Measurements from ENCODE around the gene DNM3.

Gene DNM3

DNA sequence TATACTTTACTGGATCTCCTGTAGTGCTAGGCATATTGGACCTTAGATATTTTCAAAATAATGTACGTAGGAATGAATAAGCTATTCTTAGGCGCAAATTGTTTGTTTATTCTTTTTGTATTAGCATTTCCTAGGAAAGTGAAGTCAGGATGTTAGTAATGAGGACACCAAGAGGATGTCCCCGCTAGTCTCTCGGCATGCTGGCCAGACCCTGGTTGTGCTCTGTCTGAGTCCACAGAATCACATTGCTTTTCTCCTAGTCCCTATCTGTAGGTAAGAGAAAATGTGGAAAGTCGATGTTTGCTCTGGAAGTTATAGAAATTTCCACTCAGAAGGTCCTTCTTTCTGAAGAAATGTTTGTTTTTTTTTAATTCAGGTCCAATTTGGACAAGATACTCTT is 31.1 kb downstream of the DNM3 start:
- no peak overlapping the region for H3K27ac ChIP-seq (ENCODE audit: low read length, poor library complexity, severe bottlenecking)
- WGBS, result 77% methylated on average over 5 of the region's 5 CpGs

GRCh38 chr1:171873664-171874063 is 32.4 kb downstream of the DNM3 start:
- Histone ChIP-seq H3K4me2 (ENCODE audit: low read length, poor library complexity, severe bottlenecking) (no peak overlapping the region), H4K8ac (ENCODE audit: low read length) (no peak overlapping the region), H3K18ac (ENCODE audit: low read depth in 1 of 2, low read length in 2 of 2) (no peak overlapping the region), H2AK5ac (ENCODE audit: low read length, severe bottlenecking) (no peak overlapping the region), H3K9ac (ENCODE audit: low read length) (no peak overlapping the region), H3K4me1 (ENCODE audit: control insufficient read depth, insufficient read depth, low read depth, low read length) (peaks cover 4% of the 10 kb centered on the region), H3K4me3 (ENCODE audit: insufficient read depth in 1 of 2, low read depth in 1 of 2, low read length in 2 of 2) (no peak overlapping the region), H2AFZ (ENCODE audit: low read depth, low read length) (no peak overlapping the region), H3K23ac (ENCODE audit: low read length in 2 of 2) (no peak overlapping the region), H2BK5ac (ENCODE audit: low read depth, low read length, poor library complexity, severe bottlenecking) (no peak overlapping the region), H3K27me3 (ENCODE audit: control insufficient read depth in 1 of 2, insufficient read depth in 1 of 2, low read length in 2 of 2) (no peaks in the 10 kb centered on the region), H3K14ac (ENCODE audit: low read length in 2 of 2) (no peak overlapping the region), H3K36me3 (ENCODE audit: control insufficient read depth in 1 of 2, insufficient read depth in 2 of 2, low read depth in 1 of 2, low read length in 2 of 2) (no peaks in the 10 kb centered on the region), H3K4ac (ENCODE audit: low read depth in 1 of 2, low read length in 2 of 2) (no peak overlapping the region), H2BK15ac (ENCODE audit: low read depth, poor library complexity, severe bottlenecking) (no peak overlapping the region), H2BK12ac (ENCODE audit: low read length in 2 of 2) (no peak overlapping the region), H2BK120ac (ENCODE audit: low read depth, low read length) (no peak overlapping the region), H3K79me1 (replicated peaks; ENCODE audit: low read length, poor library complexity, severe bottlenecking) (no peaks in the 10 kb centered on the region), H3K9me3 (ENCODE audit: control insufficient read depth, low read length) (no peaks in the 10 kb centered on the region), H3K27ac (ENCODE audit: low read length, poor library complexity, severe bottlenecking) (no peak overlapping the region), H4K91ac (ENCODE audit: low read length) (no peak overlapping the region)
- no peak for DNase-seq
- 87% methylated on average over 4 of the region's 5 CpGs for WGBS

More for the DNA sequence above, 31.1 kb downstream of the DNM3 start:
- Histone ChIP-seq H2BK12ac (ENCODE audit: low read length in 2 of 2) (no peak overlapping the region), H3K9ac (ENCODE audit: low read length) (no peak overlapping the region), H3K4me3 (ENCODE audit: insufficient read depth in 1 of 2, low read depth in 1 of 2, low read length in 2 of 2) (no peak overlapping the region), H3K36me3 (ENCODE audit: control insufficient read depth in 1 of 2, insufficient read depth in 2 of 2, low read depth in 1 of 2, low read length in 2 of 2) (no peaks in the 10 kb centered on the region), H3K4me1 (ENCODE audit: control insufficient read depth, insufficient read depth, low read depth, low read length) (peaks cover 4% of the 10 kb centered on the region), H3K23ac (ENCODE audit: low read length in 2 of 2) (no peak overlapping the region), H4K8ac (ENCODE audit: low read length) (no peak overlapping the region), H3K79me1 (replicated peaks; ENCODE audit: low read length, poor library complexity, severe bottlenecking) (no peaks in the 10 kb centered on the region), H2BK5ac (ENCODE audit: low read depth, low read length, poor library complexity, severe bottlenecking) (no peak overlapping the region), H3K4me2 (ENCODE audit: low read length, poor library complexity, severe bottlenecking) (no peak overlapping the region), H3K27me3 (ENCODE audit: control insufficient read depth in 1 of 2, insufficient read depth in 1 of 2, low read length in 2 of 2) (no peaks in the 10 kb centered on the region), H3K18ac (ENCODE audit: low read depth in 1 of 2, low read length in 2 of 2) (no peak overlapping the region), H2BK120ac (ENCODE audit: low read depth, low read length) (no peak overlapping the region), H3K14ac (ENCODE audit: low read length in 2 of 2) (no peak overlapping the region), H2AK5ac (ENCODE audit: low read length, severe bottlenecking) (no peak overlapping the region), H4K91ac (ENCODE audit: low read length) (no peak overlapping the region), H3K4ac (ENCODE audit: low read depth in 1 of 2, low read length in 2 of 2) (no peak overlapping the region), H3K9me3 (ENCODE audit: control insufficient read depth, low read length) (no peaks in the 10 kb centered on the region), H2BK15ac (ENCODE audit: low read depth, poor library complexity, severe bottlenecking) (no peak overlapping the region), H2AFZ (ENCODE audit: low read depth, low read length) (no peak overlapping the region)
- DNase-seq, result no peak

- Histone ChIP-seq H2BK15ac (ENCODE audit: low read depth, poor library complexity, severe bottlenecking) (no peak overlapping the region), H2BK120ac (ENCODE audit: low read depth, low read length) (no peak overlapping the region), H4K91ac (ENCODE audit: low read length) (no peak overlapping the region), H2AFZ (ENCODE audit: low read depth, low read length) (no peak overlapping the region), H3K4me1 (ENCODE audit: control insufficient read depth, insufficient read depth, low read depth, low read length) (no peaks in the 10 kb centered on the region), H3K18ac (ENCODE audit: low read depth in 1 of 2, low read length in 2 of 2) (no peak overlapping the region), H4K8ac (ENCODE audit: low read length) (no peak overlapping the region), H2AK5ac (ENCODE audit: low read length, severe bottlenecking) (no peak overlapping the region), H3K9me3 (ENCODE audit: control insufficient read depth, low read length) (no peaks in the 10 kb centered on the region), H2BK12ac (ENCODE audit: low read length in 2 of 2) (no peak overlapping the region), H3K4ac (ENCODE audit: low read depth in 1 of 2, low read length in 2 of 2) (no peak overlapping the region), H3K23ac (ENCODE audit: low read length in 2 of 2) (no peak overlapping the region), H3K9ac (ENCODE audit: low read length) (no peak overlapping the region), H3K14ac (ENCODE audit: low read length in 2 of 2) (no peak overlapping the region), H3K36me3 (ENCODE audit: control insufficient read depth in 1 of 2, insufficient read depth in 2 of 2, low read depth in 1 of 2, low read length in 2 of 2) (no peaks in the 10 kb centered on the region), H3K4me2 (ENCODE audit: low read length, poor library complexity, severe bottlenecking) (no peak overlapping the region), H2BK5ac (ENCODE audit: low read depth, low read length, poor library complexity, severe bottlenecking) (no peak overlapping the region), H3K79me1 (replicated peaks; ENCODE audit: low read length, poor library complexity, severe bottlenecking) (no peaks in the 10 kb centered on the region), H3K4me3 (ENCODE audit: insufficient read depth in 1 of 2, low read depth in 1 of 2, low read length in 2 of 2) (no peak overlapping the region), H3K27ac (ENCODE audit: low read length, poor library complexity, severe bottlenecking) (no peak overlapping the region), H3K27me3 (ENCODE audit: control insufficient read depth in 1 of 2, insufficient read depth in 1 of 2, low read length in 2 of 2) (no peaks in the 10 kb centered on the region)
- no peak for DNase-seq
- WGBS, result 83% methylated on average over 2 of the region's 3 CpGs
Measured at GRCh38 chr1:171877701-171878100, 36.4 kb downstream of the DNM3 start.

GRCh38 chr1:171879556-171879955 is 38.3 kb downstream of the DNM3 start:
- Histone ChIP-seq H3K4me2 (ENCODE audit: low read length, poor library complexity, severe bottlenecking) (no peak overlapping the region), H3K79me1 (replicated peaks; ENCODE audit: low read length, poor library complexity, severe bottlenecking) (no peaks in the 10 kb centered on the region), H3K36me3 (ENCODE audit: control insufficient read depth in 1 of 2, insufficient read depth in 2 of 2, low read depth in 1 of 2, low read length in 2 of 2) (no peaks in the 10 kb centered on the region), H2BK120ac (ENCODE audit: low read depth, low read length) (no peak overlapping the region), H3K9me3 (ENCODE audit: control insufficient read depth, low read length) (no peaks in the 10 kb centered on the region), H3K23ac (ENCODE audit: low read length in 2 of 2) (no peak overlapping the region), H2AFZ (ENCODE audit: low read depth, low read length) (no peak overlapping the region), H3K27ac (ENCODE audit: low read length, poor library complexity, severe bottlenecking) (no peak overlapping the region), H3K14ac (ENCODE audit: low read length in 2 of 2) (no peak overlapping the region), H3K4me1 (ENCODE audit: control insufficient read depth, insufficient read depth, low read depth, low read length) (peaks cover 2% of the 10 kb centered on the region), H3K27me3 (ENCODE audit: control insufficient read depth in 1 of 2, insufficient read depth in 1 of 2, low read length in 2 of 2) (no peaks in the 10 kb centered on the region), H4K8ac (ENCODE audit: low read length) (no peak overlapping the region), H2BK15ac (ENCODE audit: low read depth, poor library complexity, severe bottlenecking) (peak overlapping the region; percentile 48), H4K91ac (ENCODE audit: low read length) (no peak overlapping the region), H2BK5ac (ENCODE audit: low read depth, low read length, poor library complexity, severe bottlenecking) (no peak overlapping the region), H2BK12ac (ENCODE audit: low read length in 2 of 2) (no peak overlapping the region), H3K18ac (ENCODE audit: low read depth in 1 of 2, low read length in 2 of 2) (no peak overlapping the region), H2AK5ac (ENCODE audit: low read length, severe bottlenecking) (no peak overlapping the region), H3K9ac (ENCODE audit: low read length) (no peak overlapping the region), H3K4me3 (ENCODE audit: insufficient read depth in 1 of 2, low read depth in 1 of 2, low read length in 2 of 2) (no peak overlapping the region), H3K4ac (ENCODE audit: low read depth in 1 of 2, low read length in 2 of 2) (no peak overlapping the region)
- whole genome bisulfite sequencing, result 92% methylated on average over 4 of the region's 4 CpGs
- no peak for DNase-seq
